HepG2 (cell line): ENCODE data around the gene COPS3. TPM values are rescaled to one million over a fixed set of nuclear protein-coding genes. Genes with fewer than 3 reads are reported as not detected.

Experiments
- ATAC-seq: fragments of 200-7000 bp; cut with Tn5 transposase; 3 replicates; pipeline ENCODE4 v1.9.1; 2020; ENCODE audit warnings: mild to moderate bottlenecking, moderate library complexity
- BruUV-seq: library from RNA; stranded (reverse); fragments of 400-500 nt; replicated peaks from 2 replicates; lab custom pipeline; 2021; lab: Mats Ljungman, UMichigan
- CTCF ChIA-PET: fragments of 300-600 bp; formaldehyde crosslinking; extraction: SDS; loops from one replicate; lab custom pipeline; 2021; ENCODE audit warnings: low total read pairs, inconsistent platforms, low intra/inter-chr PET ratio; lab: Yijun Ruan, JAX
- POLR2A ChIA-PET: fragments of 350-600 bp; sonication (Branson Sonifier 250); formaldehyde crosslinking; loops from one replicate; lab custom pipeline; 2020; ENCODE audit warnings: antibody characterized with exemption, inconsistent platforms; lab: Yijun Ruan, JAX
- DNase-seq: peaks from one replicate; pipeline ENCODE4 v3.0.0-alpha.2; 2015; ENCODE audit warnings: low spot score
- FAIRE-seq: peaks from 3 replicates; lab custom pipeline; 2011; peaks lifted over from hg19 to GRCh38; lab: Jason Lieb, UNC
- H2AFZ ChIP-seq: one replicate; pipeline ENCODE4 v1.6.1; 2011; ENCODE audit warnings: low read length, inconsistent platforms
- H3K27ac ChIP-seq: fragments of 300-600 bp; 3 replicates; pipeline ENCODE4 v1.8.0; 2011; ENCODE audit warnings: mixed run types, mild to moderate bottlenecking, mixed read lengths, low read length, inconsistent platforms; ENCODE audit not compliant: insufficient read depth; ENCODE audit errors: extremely low read length
- H3K27me3 ChIP-seq, 2 experiments: fragments of 200-600 bp in 1 of 2; 2 replicates in 1 of 2; 3 replicates in 1 of 2; pipeline versions ENCODE4 v1.6.0 to v1.8.0; 2011; ENCODE audit warnings: low read length in 2 of 2, mild to moderate bottlenecking in 2 of 2, moderate library complexity in 2 of 2, inconsistent platforms in 1 of 2; ENCODE audit not compliant: insufficient read depth in 2 of 2, control insufficient read depth in 1 of 2
- H3K36me3 ChIP-seq, 2 experiments: fragments of 200-600 bp in 1 of 2; replicated peaks in 1 of 2; 2 replicates in 1 of 2; 3 replicates in 1 of 2; pipeline versions ENCODE4 v1.5.1 to v1.8.0; 2011; ENCODE audit warnings: low read length in 2 of 2, inconsistent platforms in 1 of 2; ENCODE audit not compliant: insufficient read depth in 2 of 2, control insufficient read depth in 1 of 2
- H3K4me1 ChIP-seq: 2 replicates; pipeline ENCODE4 v1.5.1; 2012; ENCODE audit warnings: low read length, inconsistent platforms; ENCODE audit not compliant: insufficient read depth
- H3K4me2 ChIP-seq: 2 replicates; pipeline ENCODE4 v1.6.0; 2011; ENCODE audit warnings: low read depth, low read length, inconsistent platforms
- H3K4me3 ChIP-seq, 3 experiments: fragments of 200-600 bp in 1 of 3; sonication (generic), shearing (Covaris generic) in 1 of 3; replicated peaks in 1 of 3; 2 replicates each; pipeline ENCODE4 v1.5.1; 2011 to 2016; ENCODE audit warnings: low read length in 3 of 3, inconsistent platforms in 2 of 3, low read depth in 2 of 3, mild to moderate bottlenecking in 2 of 3, control low read depth in 1 of 3, mixed read lengths in 1 of 3; ENCODE audit not compliant: insufficient read depth in 1 of 3
- H3K79me2 ChIP-seq: one replicate; pipeline ENCODE4 v1.6.1; 2011; ENCODE audit warnings: low read length, inconsistent platforms; ENCODE audit not compliant: insufficient read depth
- H3K9ac ChIP-seq: 2 replicates; pipeline ENCODE4 v1.6.0; 2011; ENCODE audit warnings: mild to moderate bottlenecking, low read depth, low read length, inconsistent platforms; ENCODE audit not compliant: insufficient read depth
- H3K9me3 ChIP-seq: 2 replicates; pipeline ENCODE4 v1.5.1; 2012; ENCODE audit warnings: mild to moderate bottlenecking, low read length
- H4K20me1 ChIP-seq: 2 replicates; pipeline ENCODE4 v1.6.0; 2011; ENCODE audit warnings: inconsistent platforms, mild to moderate bottlenecking, low read length, moderate library complexity; ENCODE audit not compliant: insufficient read depth
- ARNT2 ChIP-seq: sonication (generic); formaldehyde crosslinking; IDR thresholded peaks from 2 replicates; pipeline ENCODE4 v1.8.0; 2022; ENCODE audit warnings: mild to moderate bottlenecking, low read depth, missing genetic modification reagents, moderate library complexity
- BRCA1 ChIP-seq: sonication (generic); formaldehyde crosslinking; IDR thresholded peaks from 2 replicates; pipeline ENCODE4 v1.4.0; 2020; ENCODE audit warnings: missing genetic modification reagents
- CC2D1A ChIP-seq: sonication (generic); formaldehyde crosslinking; IDR thresholded peaks from 2 replicates; pipeline ENCODE4 v1.8.1; 2023; ENCODE audit warnings: mild to moderate bottlenecking, missing genetic modification reagents
- CCDC6 ChIP-seq: sonication (generic); formaldehyde crosslinking; IDR thresholded peaks from 2 replicates; pipeline ENCODE4 v1.8.1; 2022; ENCODE audit warnings: mild to moderate bottlenecking, missing genetic modification reagents, moderate library complexity
- DMAP1 ChIP-seq: IDR thresholded peaks from 2 replicates; pipeline ENCODE4 v1.6.1; 2016
- THAP11 ChIP-seq: IDR thresholded peaks from 2 replicates; pipeline ENCODE4 v1.6.1; 2016; ENCODE audit warnings: missing biosample characterization, missing genetic modification reagents
- TOPORS ChIP-seq: sonication (generic); formaldehyde crosslinking; IDR thresholded peaks from 2 replicates; pipeline ENCODE4 v1.8.0; 2023; ENCODE audit warnings: mild to moderate bottlenecking, missing genetic modification reagents
- TP53 ChIP-seq: sonication (generic); formaldehyde crosslinking; conservative IDR thresholded peaks from 2 replicates; pipeline ENCODE4 v1.4.0; 2020; ENCODE audit warnings: missing genetic modification reagents
- ZNF382 ChIP-seq: sonication (generic); formaldehyde crosslinking; IDR thresholded peaks from 2 replicates; pipeline ENCODE4 v1.5.0; 2020; ENCODE audit warnings: missing genetic modification reagents, mild to moderate bottlenecking, borderline replicate concordance
- ZNF432 ChIP-seq: sonication (generic); formaldehyde crosslinking; IDR thresholded peaks from 2 replicates; pipeline ENCODE4 v1.5.0; 2020; ENCODE audit warnings: missing genetic modification reagents, mild to moderate bottlenecking, borderline replicate concordance
- ZNF547 ChIP-seq: sonication (generic); formaldehyde crosslinking; IDR thresholded peaks from 2 replicates; pipeline ENCODE4 v1.5.1; 2020; ENCODE audit warnings: mild to moderate bottlenecking, missing genetic modification reagents
- ZNF777 ChIP-seq: sonication (generic); formaldehyde crosslinking; IDR thresholded peaks from 2 replicates; pipeline ENCODE4 v1.4.0; 2020; ENCODE audit warnings: missing genetic modification reagents
- WGBS: methylation state at CpG from one replicate; pipeline ENCODE4 v1.1.6; 2017; ENCODE audit warnings: low lambda C conversion rate; 5-methylcytosine and 5-hydroxymethylcytosine counted together
- in situ Hi-C: cut with HindIII; loops from 2 replicates; pipeline ENCODE4 v1.10.0; 2017; ENCODE audit warnings: low pct_unique_long_range_greater_than_20kb; ENCODE audit not compliant: extremely low pct_ligation_motif_present
- intact Hi-C: fragments of 100-400 bp; cut with micrococcal nuclease; formaldehyde crosslinking; loops from one replicate; pipeline ENCODE4 v1.10.0; 2022; ENCODE audit not compliant: unreplicated experiment
- polyA plus RNA-seq, 8 experiments: library from polyadenylated mRNA; depleted of rRNA in 3 of 8; stranded (reverse) in 7 of 8; unstranded in 1 of 8; fragments of >200 nt; fragmentation: Illumina TruSeq in 4 of 8; extraction: Trizol in 4 of 8; gene quantifications; 2 replicates each; pipeline versions ENCODE4 v1.2.1 to v1.2.3, GENCODE V29; 2011 to 2016; ENCODE audit warnings: low read depth in 4 of 8, missing spikeins in 1 of 8, mixed read lengths in 1 of 8; ENCODE audit not compliant: insufficient read depth in 1 of 8
- total RNA-seq, 5 experiments: library from RNA; depleted of rRNA; stranded (reverse); fragments of >200 nt; fragmentation: Illumina TruSeq; extraction: Trizol; gene quantifications; 2 replicates each; pipeline ENCODE4 v1.2.3, GENCODE V29; 2016; ENCODE audit warnings: low read depth in 1 of 5
- TF ChIP-seq, protein P1 (sequence below): sonication (generic); formaldehyde crosslinking; IDR thresholded peaks from 2 replicates; pipeline ENCODE4 v1.8.0; 2022; ENCODE audit warnings: missing genetic modification reagents, mild to moderate bottlenecking, moderate library complexity, borderline replicate concordance
- TF ChIP-seq, protein P2 (sequence below): sonication (generic); formaldehyde crosslinking; IDR thresholded peaks from 2 replicates; pipeline ENCODE4 v1.5.0; 2020; ENCODE audit warnings: missing genetic modification reagents
- TF ChIP-seq, protein P3 (sequence below): sonication (generic); formaldehyde crosslinking; IDR thresholded peaks from 2 replicates; pipeline ENCODE4 v1.5.1; 2020; ENCODE audit warnings: mild to moderate bottlenecking, missing genetic modification reagents, moderate library complexity
- TF ChIP-seq, protein P4 (sequence below): sonication (generic); formaldehyde crosslinking; IDR thresholded peaks from 2 replicates; pipeline ENCODE4 v1.4.0; 2020; ENCODE audit warnings: missing genetic modification reagents

COPS3 gene
- total and polyA plus RNA-seq, 2 of the 13 experiments (the other 11 are each of a cell fraction or from before 2014, with no cell fraction given), result 46.3 to 103 TPM

DNA sequence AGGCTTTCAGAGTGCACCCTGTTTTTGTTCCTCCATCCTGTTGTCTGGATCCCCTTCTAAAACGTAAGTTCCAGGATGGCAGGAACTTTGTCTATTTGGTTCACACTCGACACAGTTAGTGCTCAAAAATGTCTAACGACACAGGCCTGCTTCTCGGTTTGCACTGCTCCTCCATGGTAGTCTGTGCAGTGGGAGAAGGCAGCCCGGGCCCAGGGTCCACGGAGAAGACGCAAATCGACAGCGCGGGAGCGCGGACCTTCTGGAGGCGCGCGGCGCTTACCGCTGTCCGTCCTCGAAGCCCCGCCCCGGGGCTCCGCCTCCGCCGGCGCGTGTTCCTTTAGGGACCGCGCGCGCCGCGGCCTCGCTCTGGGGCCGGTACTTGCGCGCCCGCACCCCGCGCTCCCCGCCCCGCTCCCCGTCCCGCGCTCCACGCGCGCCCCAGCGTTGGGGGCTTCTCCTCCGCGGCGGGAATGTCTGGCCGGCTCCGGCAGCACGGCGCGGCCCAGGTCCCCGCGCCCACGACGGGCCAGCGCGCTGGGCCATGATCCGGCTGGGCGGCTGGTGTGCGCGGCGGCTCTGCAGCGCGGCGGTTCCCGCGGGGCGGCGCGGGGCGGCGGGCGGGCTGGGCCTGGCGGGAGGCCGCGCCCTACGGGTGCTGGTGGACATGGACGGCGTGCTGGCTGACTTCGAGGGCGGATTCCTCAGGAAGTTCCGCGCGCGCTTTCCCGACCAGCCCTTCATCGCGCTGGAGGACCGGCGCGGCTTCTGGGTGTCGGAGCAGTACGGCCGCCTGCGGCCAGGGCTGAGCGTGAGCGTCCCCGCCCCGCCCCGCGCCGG is 22.2 kb upstream of the COPS3 start, which contains the start of gene NT5M:
NT5M (plus strand) TSS at position 364 of the 837 bp plus-strand sequence; CDS start at position 542, 178 bp downstream.
- Histone ChIP-seq H3K4me1 (peaks cover 47% of the 10 kb centered on the region), H3K9me3 (no peaks in the 10 kb centered on the region), H3K27ac (no peak within 1 kb of the TSS), H2AFZ (peak within 1 kb of the TSS; percentile 97), H3K79me2 (no peaks in the 10 kb centered on the region), H3K27me3 (no peaks in the 10 kb centered on the region; a peak in 2 of 5 replicates), H3K36me3 (no peaks in the 10 kb centered on the region), H3K4me3 (peak within 1 kb of the TSS; percentile 46 to 74 (median 73)), H3K9ac (peak within 1 kb of the TSS; percentile 41; the same call in 1 of the 2 replicates), H4K20me1 (no peaks in the 10 kb centered on the region), H3K4me2 (peak within 1 kb of the TSS; percentile 100)
- intact Hi-C loops, result no loop called here
- in situ Hi-C loops, result no loop called here
- no TSS peak for BruUV-seq
- ChIA-PET POLR2A (no interaction called here), CTCF (no interaction called here)
- ATAC-seq (peak; percentile 79), DNase-seq (peak; percentile 34), FAIRE-seq (no peak)
- 0% methylated on average over 2 of the region's 107 CpGs for WGBS
- TF ChIP-seq ZNF547 (CRISPR knock-in tag) (peak; percentile 56; the same call in 1 of the 2 replicates), THAP11 (CRISPR knock-in tag) (peak; percentile 23; the same call in 1 of the 2 replicates), ZNF382 (CRISPR knock-in tag) (no peak), CCDC6 (CRISPR knock-in tag) (no peak), ARNT2 (CRISPR knock-in tag) (peak; percentile 83), CC2D1A (CRISPR knock-in tag) (no peak), DMAP1 (CRISPR knock-in tag) (peak; percentile 39; the same call in 1 of the 2 replicates), BRCA1 (CRISPR knock-in tag) (peak; percentile 39; the same call in 1 of the 2 replicates), TOPORS (CRISPR knock-in tag) (no peak), ZNF432 (CRISPR knock-in tag) (no peak), ZNF777 (CRISPR knock-in tag) (peak; percentile 55; the same call in 1 of the 2 replicates), TP53 (CRISPR knock-in tag) (no peak)
- TF ChIP-seq, protein P1, sequence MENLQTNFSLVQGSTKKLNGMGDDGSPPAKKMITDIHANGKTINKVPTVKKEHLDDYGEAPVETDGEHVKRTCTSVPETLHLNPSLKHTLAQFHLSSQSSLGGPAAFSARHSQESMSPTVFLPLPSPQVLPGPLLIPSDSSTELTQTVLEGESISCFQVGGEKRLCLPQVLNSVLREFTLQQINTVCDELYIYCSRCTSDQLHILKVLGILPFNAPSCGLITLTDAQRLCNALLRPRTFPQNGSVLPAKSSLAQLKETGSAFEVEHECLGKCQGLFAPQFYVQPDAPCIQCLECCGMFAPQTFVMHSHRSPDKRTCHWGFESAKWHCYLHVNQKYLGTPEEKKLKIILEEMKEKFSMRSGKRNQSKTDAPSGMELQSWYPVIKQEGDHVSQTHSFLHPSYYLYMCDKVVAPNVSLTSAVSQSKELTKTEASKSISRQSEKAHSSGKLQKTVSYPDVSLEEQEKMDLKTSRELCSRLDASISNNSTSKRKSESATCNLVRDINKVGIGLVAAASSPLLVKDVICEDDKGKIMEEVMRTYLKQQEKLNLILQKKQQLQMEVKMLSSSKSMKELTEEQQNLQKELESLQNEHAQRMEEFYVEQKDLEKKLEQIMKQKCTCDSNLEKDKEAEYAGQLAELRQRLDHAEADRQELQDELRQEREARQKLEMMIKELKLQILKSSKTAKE (CRISPR knock-in tag), result no peak
- TF ChIP-seq, protein P2, sequence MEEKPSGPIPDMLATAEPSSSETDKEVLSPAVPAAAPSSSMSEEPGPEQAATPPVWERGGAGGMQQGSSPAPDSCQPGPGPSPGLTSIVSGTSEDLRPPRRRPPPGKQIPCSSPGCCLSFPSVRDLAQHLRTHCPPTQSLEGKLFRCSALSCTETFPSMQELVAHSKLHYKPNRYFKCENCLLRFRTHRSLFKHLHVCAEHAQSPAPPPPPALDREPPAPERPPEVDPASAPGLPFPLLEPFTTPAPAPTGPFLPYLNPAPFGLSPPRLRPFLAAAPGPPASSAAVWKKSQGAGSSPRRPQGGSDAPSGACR (CRISPR knock-in tag), result no peak
- TF ChIP-seq, protein P3, sequence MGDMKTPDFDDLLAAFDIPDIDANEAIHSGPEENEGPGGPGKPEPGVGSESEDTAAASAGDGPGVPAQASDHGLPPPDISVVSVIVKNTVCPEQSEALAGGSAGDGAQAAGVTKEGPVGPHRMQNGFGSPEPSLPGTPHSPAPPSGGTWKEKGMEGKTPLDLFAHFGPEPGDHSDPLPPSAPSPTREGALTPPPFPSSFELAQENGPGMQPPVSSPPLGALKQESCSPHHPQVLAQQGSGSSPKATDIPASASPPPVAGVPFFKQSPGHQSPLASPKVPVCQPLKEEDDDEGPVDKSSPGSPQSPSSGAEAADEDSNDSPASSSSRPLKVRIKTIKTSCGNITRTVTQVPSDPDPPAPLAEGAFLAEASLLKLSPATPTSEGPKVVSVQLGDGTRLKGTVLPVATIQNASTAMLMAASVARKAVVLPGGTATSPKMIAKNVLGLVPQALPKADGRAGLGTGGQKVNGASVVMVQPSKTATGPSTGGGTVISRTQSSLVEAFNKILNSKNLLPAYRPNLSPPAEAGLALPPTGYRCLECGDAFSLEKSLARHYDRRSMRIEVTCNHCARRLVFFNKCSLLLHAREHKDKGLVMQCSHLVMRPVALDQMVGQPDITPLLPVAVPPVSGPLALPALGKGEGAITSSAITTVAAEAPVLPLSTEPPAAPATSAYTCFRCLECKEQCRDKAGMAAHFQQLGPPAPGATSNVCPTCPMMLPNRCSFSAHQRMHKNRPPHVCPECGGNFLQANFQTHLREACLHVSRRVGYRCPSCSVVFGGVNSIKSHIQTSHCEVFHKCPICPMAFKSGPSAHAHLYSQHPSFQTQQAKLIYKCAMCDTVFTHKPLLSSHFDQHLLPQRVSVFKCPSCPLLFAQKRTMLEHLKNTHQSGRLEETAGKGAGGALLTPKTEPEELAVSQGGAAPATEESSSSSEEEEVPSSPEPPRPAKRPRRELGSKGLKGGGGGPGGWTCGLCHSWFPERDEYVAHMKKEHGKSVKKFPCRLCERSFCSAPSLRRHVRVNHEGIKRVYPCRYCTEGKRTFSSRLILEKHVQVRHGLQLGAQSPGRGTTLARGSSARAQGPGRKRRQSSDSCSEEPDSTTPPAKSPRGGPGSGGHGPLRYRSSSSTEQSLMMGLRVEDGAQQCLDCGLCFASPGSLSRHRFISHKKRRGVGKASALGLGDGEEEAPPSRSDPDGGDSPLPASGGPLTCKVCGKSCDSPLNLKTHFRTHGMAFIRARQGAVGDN (CRISPR knock-in tag), result peak; percentile 78
- TF ChIP-seq, protein P4, sequence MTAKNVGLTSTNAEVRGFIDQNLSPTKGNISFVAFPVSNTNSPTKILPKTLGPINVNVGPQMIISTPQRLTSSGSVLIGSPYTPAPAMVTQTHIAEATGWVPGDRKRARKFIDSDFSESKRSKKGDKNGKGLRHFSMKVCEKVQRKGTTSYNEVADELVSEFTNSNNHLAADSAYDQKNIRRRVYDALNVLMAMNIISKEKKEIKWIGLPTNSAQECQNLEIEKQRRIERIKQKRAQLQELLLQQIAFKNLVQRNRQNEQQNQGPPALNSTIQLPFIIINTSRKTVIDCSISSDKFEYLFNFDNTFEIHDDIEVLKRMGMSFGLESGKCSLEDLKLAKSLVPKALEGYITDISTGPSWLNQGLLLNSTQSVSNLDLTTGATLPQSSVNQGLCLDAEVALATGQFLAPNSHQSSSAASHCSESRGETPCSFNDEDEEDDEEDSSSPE (CRISPR knock-in tag), result peak; percentile 50; the same call in 1 of the 2 replicates
